ENCODE data around the gene POU2F3. TPM values are rescaled to one million over a fixed set of nuclear protein-coding genes. Genes with fewer than 3 reads are reported as not detected.

The POU2F3 gene
- total and polyA plus RNA-seq, 2 of the 4 experiments (the other 2 are of a cell fraction) = under 0.01 to 0.09 TPM

GRCh38 chr11:120196826-120197225, 43.1 kb upstream of the POU2F3 start:
- Histone ChIP-seq H3K27ac (ENCODE audit: insufficient read depth, low read length) (no peak overlapping the region), H3K36me3 (ENCODE audit: control insufficient read depth, insufficient read depth, low read length) (no peaks in the 10 kb centered on the region), H2BK20ac (ENCODE audit: low read depth, low read length) (no peak overlapping the region), H3K4me3 (ENCODE audit: insufficient read depth, low read depth, low read length) (no peak overlapping the region), H3K9me3 (ENCODE audit: control insufficient read depth, insufficient read depth, low read length) (no peaks in the 10 kb centered on the region), H3K79me1 (ENCODE audit: low read depth in 1 of 2, low read length in 2 of 2) (no peaks in the 10 kb centered on the region), H2AFZ (replicated peaks; ENCODE audit: low read length, poor library complexity) (no peak overlapping the region), H3K27me3 (ENCODE audit: control insufficient read depth, insufficient read depth, low read length) (peaks cover 62% of the 10 kb centered on the region), H4K8ac (ENCODE audit: low read depth in 2 of 2, low read length in 2 of 2) (no peak overlapping the region), H2BK15ac (ENCODE audit: low read depth, low read length) (no peak overlapping the region), H3K4me2 (ENCODE audit: low read depth, low read length) (no peak overlapping the region), H3K9ac (ENCODE audit: low read depth, low read length) (no peak overlapping the region), H2BK120ac (ENCODE audit: low read depth, low read length) (no peak overlapping the region), H3K4ac (ENCODE audit: low read depth, low read length) (no peak overlapping the region), H3K56ac (ENCODE audit: extremely low read depth, insufficient read depth, low read length) (no peak overlapping the region), H3K23ac (ENCODE audit: low read depth, low read length) (no peak overlapping the region), H3K18ac (ENCODE audit: low read depth, low read length) (no peak overlapping the region), H2AK9ac (replicated peaks; ENCODE audit: low read depth, low read length, poor library complexity) (no peak overlapping the region), H4K5ac (ENCODE audit: low read depth, low read length) (no peak overlapping the region), H2BK5ac (ENCODE audit: low read depth, low read length, poor library complexity, severe bottlenecking) (no peak overlapping the region), H4K91ac (ENCODE audit: insufficient read depth, low read depth, low read length) (no peak overlapping the region), H2AK5ac (ENCODE audit: low read depth, low read length) (no peak overlapping the region), H3K14ac (replicated peaks; ENCODE audit: low read depth, low read length) (no peak overlapping the region), H3K9me1 (ENCODE audit: insufficient read depth, low read length) (no peaks in the 10 kb centered on the region), H4K20me1 (ENCODE audit: insufficient read depth, low read length) (no peaks in the 10 kb centered on the region), H3K4me1 (ENCODE audit: control insufficient read depth, insufficient read depth, low read length) (no peaks in the 10 kb centered on the region)
- ATAC-seq (ENCODE audit: low read depth) (no peak), DNase-seq (no peak)
- no TSS peak for BruUV-seq (replicated peaks)
- intact Hi-C loops (cut with micrococcal nuclease) = no loop called here
- WGBS, 2 experiments (ENCODE audit: extremely low coverage in 2 of 2, insufficient read length in 1 of 2) = 100% methylated on average over 3 of the region's 6 CpGs; no CpG with 5 or more reads in 1 of the 2 experiments
- in situ Hi-C loops (cut with MboI; ENCODE audit: low sequenced_read_pairs) = no loop called here
- TF ChIP-seq RFX5 (IDR thresholded peaks at IDR 0.05; ENCODE audit: low read depth, low read length) = no peak
- TF ChIP-seq ELK1 (IDR thresholded peaks at IDR 0.05; ENCODE audit: borderline replicate concordance, low read depth, low read length) = no peak
- no peak for TF ChIP-seq MAZ (IDR thresholded peaks at IDR 0.05; ENCODE audit: borderline replicate concordance, low read depth, low read length)
- no peak for TF ChIP-seq CHD1 (IDR thresholded peaks at IDR 0.05; ENCODE audit: low read depth, low read length)
- no peak for TF ChIP-seq MAFK (IDR thresholded peaks at IDR 0.05; ENCODE audit: low read depth, low read length)
- no peak for TF ChIP-seq USF2 (IDR thresholded peaks at IDR 0.05; ENCODE audit: low read depth, low read length)
- dilution Hi-C loops (cut with HindIII; ENCODE audit: low sequenced_read_pairs, unreplicated experiment) = no loop called here
- ChIA-PET CTCF (interaction anchor here (0.5 kb wide), 1 partner anchor 106 kb away, joined by 3 read pairs; no protein-coding TSS in a partner anchor), POLR2A (ENCODE audit: unreplicated experiment) (no interaction called here)
